Measurements from ENCODE around the gene LRCOL1.

GRCh38 chr12:132623072-132623869, 12.9 kb upstream of the LRCOL1 start:
- TF ChIP-seq, protein P1, sequence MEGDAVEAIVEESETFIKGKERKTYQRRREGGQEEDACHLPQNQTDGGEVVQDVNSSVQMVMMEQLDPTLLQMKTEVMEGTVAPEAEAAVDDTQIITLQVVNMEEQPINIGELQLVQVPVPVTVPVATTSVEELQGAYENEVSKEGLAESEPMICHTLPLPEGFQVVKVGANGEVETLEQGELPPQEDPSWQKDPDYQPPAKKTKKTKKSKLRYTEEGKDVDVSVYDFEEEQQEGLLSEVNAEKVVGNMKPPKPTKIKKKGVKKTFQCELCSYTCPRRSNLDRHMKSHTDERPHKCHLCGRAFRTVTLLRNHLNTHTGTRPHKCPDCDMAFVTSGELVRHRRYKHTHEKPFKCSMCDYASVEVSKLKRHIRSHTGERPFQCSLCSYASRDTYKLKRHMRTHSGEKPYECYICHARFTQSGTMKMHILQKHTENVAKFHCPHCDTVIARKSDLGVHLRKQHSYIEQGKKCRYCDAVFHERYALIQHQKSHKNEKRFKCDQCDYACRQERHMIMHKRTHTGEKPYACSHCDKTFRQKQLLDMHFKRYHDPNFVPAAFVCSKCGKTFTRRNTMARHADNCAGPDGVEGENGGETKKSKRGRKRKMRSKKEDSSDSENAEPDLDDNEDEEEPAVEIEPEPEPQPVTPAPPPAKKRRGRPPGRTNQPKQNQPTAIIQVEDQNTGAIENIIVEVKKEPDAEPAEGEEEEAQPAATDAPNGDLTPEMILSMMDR (IDR thresholded peaks at IDR 0.05) = no peak
- no peak for TF ChIP-seq POLR2A (IDR thresholded peaks at IDR 0.05)
